ENCODE measurements around the gene LRRC51. TPM values are rescaled to one million over a fixed set of nuclear protein-coding genes. Genes with fewer than 3 reads are reported as not detected.
A peak's percentile ranks its signal among the peaks of the same experiment; 100 is the strongest.

LRRC51 gene
- total and polyA plus RNA-seq, 2 donors (not counting 1 experiment from before 2014, with no cell fraction given): 1.4 to 7.7 TPM

DNA sequence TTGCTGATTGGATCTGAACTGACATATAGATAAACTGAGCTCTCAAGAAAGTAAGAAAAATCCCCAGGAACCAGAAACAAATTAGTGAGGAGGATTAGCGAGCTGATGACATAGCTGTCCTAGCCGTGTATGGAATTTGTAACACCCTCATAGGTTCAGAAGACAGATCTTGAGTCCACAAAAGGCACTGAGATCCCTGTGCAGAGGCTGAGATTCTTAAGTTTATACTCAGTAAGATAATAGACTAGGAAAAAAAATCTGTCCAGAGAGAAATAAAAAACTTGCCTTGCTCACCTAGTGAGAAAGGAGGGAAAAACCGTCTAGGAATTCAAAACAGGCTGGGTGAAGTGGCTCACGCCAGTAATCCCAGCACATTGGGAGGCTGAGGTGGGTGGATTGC lies 4.9 kb upstream of the LRRC51 start:
- no peaks in the 10 kb centered on the region for H3K27me3 ChIP-seq (replicated peaks in 1 of 4; ENCODE audit: control extremely low read depth in 1 of 4, control insufficient read depth in 3 of 4, insufficient read depth in 4 of 4, low read length in 3 of 4)
- no peak for TF ChIP-seq EZH2 (IDR thresholded peaks at IDR 0.05; ENCODE audit: borderline replicate concordance, insufficient read depth, low read depth, low read length, poor library complexity, severe bottlenecking)
- TF ChIP-seq, protein P1, sequence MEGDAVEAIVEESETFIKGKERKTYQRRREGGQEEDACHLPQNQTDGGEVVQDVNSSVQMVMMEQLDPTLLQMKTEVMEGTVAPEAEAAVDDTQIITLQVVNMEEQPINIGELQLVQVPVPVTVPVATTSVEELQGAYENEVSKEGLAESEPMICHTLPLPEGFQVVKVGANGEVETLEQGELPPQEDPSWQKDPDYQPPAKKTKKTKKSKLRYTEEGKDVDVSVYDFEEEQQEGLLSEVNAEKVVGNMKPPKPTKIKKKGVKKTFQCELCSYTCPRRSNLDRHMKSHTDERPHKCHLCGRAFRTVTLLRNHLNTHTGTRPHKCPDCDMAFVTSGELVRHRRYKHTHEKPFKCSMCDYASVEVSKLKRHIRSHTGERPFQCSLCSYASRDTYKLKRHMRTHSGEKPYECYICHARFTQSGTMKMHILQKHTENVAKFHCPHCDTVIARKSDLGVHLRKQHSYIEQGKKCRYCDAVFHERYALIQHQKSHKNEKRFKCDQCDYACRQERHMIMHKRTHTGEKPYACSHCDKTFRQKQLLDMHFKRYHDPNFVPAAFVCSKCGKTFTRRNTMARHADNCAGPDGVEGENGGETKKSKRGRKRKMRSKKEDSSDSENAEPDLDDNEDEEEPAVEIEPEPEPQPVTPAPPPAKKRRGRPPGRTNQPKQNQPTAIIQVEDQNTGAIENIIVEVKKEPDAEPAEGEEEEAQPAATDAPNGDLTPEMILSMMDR (IDR thresholded peaks at IDR 0.05): no peak
- 100% methylated on average over 2 of the region's 4 CpGs for WGBS (ENCODE audit: insufficient coverage)
- H3K79me2 ChIP-seq (ENCODE audit: control insufficient read depth, insufficient read depth, low read length): peaks cover 83% of the 10 kb centered on the region
- no peaks in the 10 kb centered on the region for H3K9me3 ChIP-seq (ENCODE audit: control extremely low read depth in 1 of 3, control insufficient read depth in 2 of 3, insufficient read depth in 1 of 3, low read length in 2 of 3)
- H3K4me2 ChIP-seq (replicated peaks; ENCODE audit: low read depth, low read length, poor library complexity, severe bottlenecking): no peak overlapping the region
- no peaks in the 10 kb centered on the region for H3K36me3 ChIP-seq (replicated peaks in 1 of 2; ENCODE audit: control extremely low read depth in 1 of 2, control insufficient read depth in 1 of 2, extremely low read depth in 1 of 2, insufficient read depth in 2 of 2, low read length in 1 of 2)
- H3K4me3 Mint-ChIP-seq: no peak overlapping the region
- ATAC-seq (ENCODE audit: low read depth): no peak
- H3K27ac Mint-ChIP-seq: no peak overlapping the region
- no peak overlapping the region for H3K9ac ChIP-seq (ENCODE audit: low read length)
- no peaks in the 10 kb centered on the region for H4K20me1 ChIP-seq (ENCODE audit: control insufficient read depth, insufficient read depth, low read length, poor library complexity, severe bottlenecking)
- POLR2A ChIA-PET: no interaction called here
- CTCF ChIA-PET: interaction anchor here (1.0 to 1.6 kb wide), 3 partner anchors 14 to 51 kb away, joined by 3 to 5 read pairs (median 3); no protein-coding TSS in a partner anchor
- no peaks in the 10 kb centered on the region for H3K9me3 Mint-ChIP-seq (ENCODE audit: insufficient read depth)
- H3K27ac ChIP-seq (ENCODE audit: low read length in 2 of 2): no peak overlapping the region
- intact Hi-C loops (cut with micrococcal nuclease): no loop called here
- H3K4me1 Mint-ChIP-seq: peaks cover 29% of the 10 kb centered on the region
- no peak overlapping the region for H3K4me3 ChIP-seq (ENCODE audit: control extremely low read depth in 1 of 5, extremely low read depth in 1 of 5, insufficient read depth in 1 of 5, low read depth in 2 of 5, low read length in 4 of 5)
- no peaks in the 10 kb centered on the region for H3K27me3 Mint-ChIP-seq
- DNase-seq: no peak
- peaks cover 12 to 13% of the 10 kb centered on the region in 2 donors for H3K4me1 ChIP-seq (ENCODE audit: control insufficient read depth in 2 of 2, insufficient read depth in 2 of 2, low read length in 2 of 2)
- H2AFZ ChIP-seq (ENCODE audit: insufficient read depth, low read depth, low read length, poor library complexity, severe bottlenecking): no peak overlapping the region

- no peak for ATAC-seq (ENCODE audit: low read depth)
- no peak overlapping the region for H3K4me2 ChIP-seq (replicated peaks; ENCODE audit: low read depth, low read length, poor library complexity, severe bottlenecking)
Observed at GRCh38 chr11:72078477-72078876, 2.2 kb upstream of the LRRC51 start.

More at GRCh38 chr11:72078477-72078876, 2.2 kb upstream of the LRRC51 start:
- Mint-ChIP-seq H3K4me3 (peak overlapping the region; percentile 79), H3K27me3 (no peaks in the 10 kb centered on the region), H3K27ac (peak overlapping the region; percentile 60), H3K9me3 (ENCODE audit: insufficient read depth) (no peaks in the 10 kb centered on the region), H3K4me1 (peaks cover 42% of the 10 kb centered on the region)
- Histone ChIP-seq H3K79me2 (ENCODE audit: control insufficient read depth, insufficient read depth, low read length) (peaks cover 56% of the 10 kb centered on the region), H3K9me3 (ENCODE audit: control extremely low read depth in 1 of 3, control insufficient read depth in 2 of 3, insufficient read depth in 1 of 3, low read length in 2 of 3) (no peaks in the 10 kb centered on the region), H4K20me1 (ENCODE audit: control insufficient read depth, insufficient read depth, low read length, poor library complexity, severe bottlenecking) (no peaks in the 10 kb centered on the region), H3K9ac (ENCODE audit: low read length) (no peak overlapping the region), H3K36me3 (replicated peaks in 1 of 2; ENCODE audit: control extremely low read depth in 1 of 2, control insufficient read depth in 1 of 2, extremely low read depth in 1 of 2, insufficient read depth in 2 of 2, low read length in 1 of 2) (no peaks in the 10 kb centered on the region), H3K4me1 (ENCODE audit: control insufficient read depth in 2 of 2, insufficient read depth in 2 of 2, low read length in 2 of 2) (peaks cover 18 to 28% of the 10 kb centered on the region in 2 donors), H3K27ac (ENCODE audit: low read length in 2 of 2) (no peak overlapping the region), H3K4me3 (ENCODE audit: control extremely low read depth in 1 of 5, extremely low read depth in 1 of 5, insufficient read depth in 1 of 5, low read depth in 2 of 5, low read length in 4 of 5) (no peak overlapping the region), H2AFZ (ENCODE audit: insufficient read depth, low read depth, low read length, poor library complexity, severe bottlenecking) (no peak overlapping the region), H3K27me3 (replicated peaks in 1 of 4; ENCODE audit: control extremely low read depth in 1 of 4, control insufficient read depth in 3 of 4, insufficient read depth in 4 of 4, low read length in 3 of 4) (no peaks in the 10 kb centered on the region)
- 100% methylated on average over 3 of the region's 6 CpGs for WGBS (ENCODE audit: insufficient coverage)
- ChIA-PET POLR2A (no interaction called here), CTCF (interaction anchor here (0.9 to 2.8 kb wide), 7 partner anchors 12 to 66 kb away, joined by 3 to 15 read pairs (median 4); partner anchors contain the start of genes ANAPC15 and LAMTOR1)
- no peak for TF ChIP-seq EZH2 (IDR thresholded peaks at IDR 0.05; ENCODE audit: borderline replicate concordance, insufficient read depth, low read depth, low read length, poor library complexity, severe bottlenecking)
- intact Hi-C loops (cut with micrococcal nuclease): no loop called here
- no peak for DNase-seq
